Chondrocyte (in vitro differentiated cells): ENCODE results near the gene KIAA0513. TPM values are rescaled to one million over a fixed set of nuclear protein-coding genes. Genes with fewer than 3 reads are reported as not detected.

ENCODE experiments used
- DNase-seq: peaks from one replicate; pipeline ENCODE4 v3.0.0; 2021; ENCODE audit warnings: mixed read lengths, low spot score
- H3K27ac Mint-ChIP-seq: one replicate; pipeline ENCODE4 v1.8.0; 2021; ENCODE audit warnings: mild to moderate bottlenecking, moderate library complexity, mixed read lengths; ENCODE audit not compliant: unreplicated experiment
- H3K27me3 Mint-ChIP-seq: 2 replicates; pipeline ENCODE4 v1.8.0; 2021; ENCODE audit warnings: low read depth, mixed read lengths
- H3K36me3 Mint-ChIP-seq: 2 replicates; pipeline ENCODE4 v1.8.0; 2021; ENCODE audit warnings: low read depth, mixed read lengths
- H3K4me1 Mint-ChIP-seq: 2 replicates; pipeline ENCODE4 v1.8.0; 2021; ENCODE audit warnings: low read depth, mild to moderate bottlenecking, mixed read lengths
- H3K4me3 Mint-ChIP-seq: one replicate; pipeline ENCODE4 v1.8.0; 2021; ENCODE audit warnings: mild to moderate bottlenecking, moderate library complexity, mixed read lengths; ENCODE audit not compliant: unreplicated experiment
- H3K9me3 Mint-ChIP-seq: 2 replicates; pipeline ENCODE4 v1.8.0; 2021; ENCODE audit warnings: low read depth, mixed read lengths
- total RNA-seq: library from RNA; stranded (reverse); gene quantifications from 3 replicates; pipeline ENCODE4 v1.2.1, GENCODE V29; 2021
- TF ChIP-seq, protein P1 (sequence below): fragments of 200-600 bp; sonication (generic); IDR thresholded peaks from 2 replicates; pipeline ENCODE4 v1.5.0; 2021; ENCODE audit warnings: antibody characterized with exemption, mild to moderate bottlenecking, moderate library complexity

The KIAA0513 gene
- total RNA-seq, 1 donor from 2014 or later = 11.6 TPM

GRCh38 chr16:85090181-85090580 is 62.6 kb downstream of the KIAA0513 start:
- Mint-ChIP-seq H3K9me3 (no peaks in the 10 kb centered on the region), H3K4me1 (peaks cover 14% of the 10 kb centered on the region), H3K27me3 (peaks cover 14% of the 10 kb centered on the region), H3K4me3 (no peak overlapping the region), H3K36me3 (peaks cover 7% of the 10 kb centered on the region), H3K27ac (peak overlapping the region; percentile 79)
- TF ChIP-seq, protein P1, sequence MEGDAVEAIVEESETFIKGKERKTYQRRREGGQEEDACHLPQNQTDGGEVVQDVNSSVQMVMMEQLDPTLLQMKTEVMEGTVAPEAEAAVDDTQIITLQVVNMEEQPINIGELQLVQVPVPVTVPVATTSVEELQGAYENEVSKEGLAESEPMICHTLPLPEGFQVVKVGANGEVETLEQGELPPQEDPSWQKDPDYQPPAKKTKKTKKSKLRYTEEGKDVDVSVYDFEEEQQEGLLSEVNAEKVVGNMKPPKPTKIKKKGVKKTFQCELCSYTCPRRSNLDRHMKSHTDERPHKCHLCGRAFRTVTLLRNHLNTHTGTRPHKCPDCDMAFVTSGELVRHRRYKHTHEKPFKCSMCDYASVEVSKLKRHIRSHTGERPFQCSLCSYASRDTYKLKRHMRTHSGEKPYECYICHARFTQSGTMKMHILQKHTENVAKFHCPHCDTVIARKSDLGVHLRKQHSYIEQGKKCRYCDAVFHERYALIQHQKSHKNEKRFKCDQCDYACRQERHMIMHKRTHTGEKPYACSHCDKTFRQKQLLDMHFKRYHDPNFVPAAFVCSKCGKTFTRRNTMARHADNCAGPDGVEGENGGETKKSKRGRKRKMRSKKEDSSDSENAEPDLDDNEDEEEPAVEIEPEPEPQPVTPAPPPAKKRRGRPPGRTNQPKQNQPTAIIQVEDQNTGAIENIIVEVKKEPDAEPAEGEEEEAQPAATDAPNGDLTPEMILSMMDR = no peak
- no peak for DNase-seq

DNA sequence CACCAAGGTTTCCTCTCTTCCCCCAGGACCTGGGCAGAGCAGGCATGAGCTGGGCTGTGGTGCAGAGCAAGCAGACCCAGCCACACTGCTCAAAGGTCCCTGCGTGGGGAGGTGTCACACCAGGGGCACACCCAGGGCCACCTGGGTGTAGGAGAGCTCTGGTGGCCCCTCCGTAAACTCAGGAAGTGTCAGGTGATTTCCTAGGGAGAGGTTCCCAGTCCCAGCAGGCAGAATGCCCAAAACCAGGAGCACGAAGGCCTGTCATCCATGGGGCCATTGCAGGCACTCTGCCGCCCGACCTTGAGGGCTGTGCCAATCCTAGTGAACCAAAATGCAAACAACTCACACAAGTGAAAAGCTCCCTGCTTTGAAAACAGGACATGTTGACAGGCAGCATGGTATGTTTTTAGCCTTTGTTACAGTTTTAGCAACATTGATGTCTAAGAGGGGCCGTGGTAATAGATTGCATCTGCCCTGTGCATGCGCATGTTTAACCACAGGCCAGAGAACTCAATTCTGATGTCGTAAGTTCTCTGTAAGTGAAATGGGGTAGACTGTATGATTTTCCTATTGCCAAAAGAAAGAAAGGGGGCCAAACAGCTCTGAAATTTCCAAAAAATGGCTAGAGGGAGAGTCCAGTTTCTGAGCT is 63.4 kb downstream of the KIAA0513 start:
- Mint-ChIP-seq H3K36me3 (peaks cover 5% of the 10 kb centered on the region), H3K27me3 (peaks cover 14% of the 10 kb centered on the region), H3K4me1 (peaks cover 14% of the 10 kb centered on the region), H3K9me3 (no peaks in the 10 kb centered on the region), H3K27ac (no peak overlapping the region), H3K4me3 (no peak overlapping the region)
- no peak for DNase-seq
- TF ChIP-seq, protein P1 = no peak

GRCh38 chr16:85091522-85091910 is 63.9 kb downstream of the KIAA0513 start:
- H3K4me1 Mint-ChIP-seq = peaks cover 14% of the 10 kb centered on the region
- H3K27me3 Mint-ChIP-seq = peaks cover 15% of the 10 kb centered on the region
- DNase-seq = no peak
- peaks cover 5% of the 10 kb centered on the region for H3K36me3 Mint-ChIP-seq
- no peak overlapping the region for H3K4me3 Mint-ChIP-seq
- H3K27ac Mint-ChIP-seq = no peak overlapping the region
- TF ChIP-seq, protein P1 = no peak
- no peaks in the 10 kb centered on the region for H3K9me3 Mint-ChIP-seq

DNA sequence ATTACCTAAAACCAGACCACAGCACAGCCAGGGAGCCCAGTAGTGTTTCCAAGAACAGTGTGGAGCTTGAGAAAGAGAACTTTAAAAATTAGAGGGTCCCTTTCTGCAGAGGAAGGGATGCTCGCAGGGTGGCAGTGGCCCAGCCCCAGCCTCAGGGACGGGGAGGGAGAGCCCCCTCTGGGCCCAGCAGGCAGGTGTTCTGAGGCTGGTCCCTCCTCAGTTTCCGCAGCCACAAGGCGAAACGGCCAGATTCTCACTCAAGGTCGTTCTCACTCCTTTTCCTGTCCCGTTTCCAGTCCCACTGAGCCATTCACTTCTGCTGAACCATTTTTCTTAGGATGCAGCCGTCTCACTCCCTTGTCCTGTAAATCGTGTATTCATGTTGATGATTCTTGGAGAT is 64.7 kb downstream of the KIAA0513 start:
- no peak overlapping the region for H3K4me3 Mint-ChIP-seq
- peaks cover 5% of the 10 kb centered on the region for H3K36me3 Mint-ChIP-seq
- no peak for DNase-seq
- peaks cover 19% of the 10 kb centered on the region for H3K27me3 Mint-ChIP-seq
- H3K9me3 Mint-ChIP-seq = no peaks in the 10 kb centered on the region
- peaks cover 14% of the 10 kb centered on the region for H3K4me1 Mint-ChIP-seq
- H3K27ac Mint-ChIP-seq = no peak overlapping the region
- TF ChIP-seq, protein P1 = no peak

- Mint-ChIP-seq H3K36me3 (peaks cover 5% of the 10 kb centered on the region), H3K4me3 (no peak overlapping the region), H3K4me1 (peaks cover 14% of the 10 kb centered on the region), H3K27me3 (peaks cover 19% of the 10 kb centered on the region), H3K9me3 (no peaks in the 10 kb centered on the region), H3K27ac (no peak overlapping the region)
- TF ChIP-seq, protein P1 = no peak
- DNase-seq = no peak
These were observed 65.3 kb downstream of the KIAA0513 start for GRCh38 chr16:85092851-85093250.
